ENCODE data around the gene DUSP15.

DUSP15 gene

GRCh38 chr20:31840906-31841816 lies 29.2 kb downstream of the DUSP15 start:
- no peak overlapping the region for H3K4me3 ChIP-seq (ENCODE audit: low read depth, low read length)
- TF ChIP-seq MYC (IDR thresholded peaks at IDR 0.05; ENCODE audit: low read depth, low read length) (no peak), CTCF (IDR thresholded peaks at IDR 0.05; ENCODE audit: low read depth, low read length) (no peak), POLR2A (IDR thresholded peaks at IDR 0.05; ENCODE audit: extremely low read depth, insufficient read length) (no peak), MAX (IDR thresholded peaks at IDR 0.05; ENCODE audit: low read depth, low read length) (no peak)
- no peak for DNase-seq (ENCODE audit: low read depth)

DNA sequence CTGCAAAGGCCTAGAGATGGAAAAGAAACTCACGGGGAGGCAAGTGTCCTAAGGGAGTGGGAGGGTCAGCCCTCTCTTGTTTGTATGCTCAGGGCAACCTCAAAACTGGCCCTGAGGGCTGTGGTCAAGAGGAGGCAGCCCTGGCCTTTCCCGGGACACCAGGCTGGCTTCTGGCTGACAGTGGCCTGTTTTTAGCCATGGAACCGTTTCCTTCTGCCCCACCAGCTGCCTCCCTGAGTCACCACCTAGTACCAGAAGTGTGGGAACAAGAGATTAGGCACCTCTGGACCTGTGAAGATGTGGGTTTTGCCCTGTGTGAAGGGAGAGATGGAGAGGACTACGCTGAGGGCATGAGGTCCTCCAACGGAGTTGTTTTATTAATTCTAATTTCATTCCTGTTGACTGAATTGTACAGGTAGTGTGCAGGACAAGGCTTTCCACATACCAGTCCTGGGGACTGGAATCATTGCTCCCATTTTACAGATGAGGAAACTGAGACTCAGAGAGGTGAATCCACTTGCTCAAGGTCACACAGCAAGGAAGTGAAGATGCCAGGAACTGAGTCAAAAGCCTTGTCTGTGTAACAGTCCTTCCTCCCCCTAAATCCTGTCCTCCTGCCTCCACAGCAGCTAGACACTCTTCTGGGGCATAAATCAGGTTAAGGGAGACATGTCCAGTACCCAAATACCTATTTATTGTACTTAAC lies 30.4 kb downstream of the DUSP15 start:
- DNase-seq (ENCODE audit: low read depth): no peak
- no peak overlapping the region for H3K4me3 ChIP-seq (ENCODE audit: low read depth, low read length)
- TF ChIP-seq POLR2A (IDR thresholded peaks at IDR 0.05; ENCODE audit: extremely low read depth, insufficient read length) (no peak), MYC (IDR thresholded peaks at IDR 0.05; ENCODE audit: low read depth, low read length) (no peak), CTCF (IDR thresholded peaks at IDR 0.05; ENCODE audit: low read depth, low read length) (no peak), MAX (IDR thresholded peaks at IDR 0.05; ENCODE audit: low read depth, low read length) (no peak)

- TF ChIP-seq MAX (IDR thresholded peaks at IDR 0.05; ENCODE audit: low read depth, low read length) (no peak), POLR2A (IDR thresholded peaks at IDR 0.05; ENCODE audit: extremely low read depth, insufficient read length) (no peak), MYC (IDR thresholded peaks at IDR 0.05; ENCODE audit: low read depth, low read length) (no peak), CTCF (IDR thresholded peaks at IDR 0.05; ENCODE audit: low read depth, low read length) (no peak)
- DNase-seq (ENCODE audit: low read depth): peak; percentile 74
- no peak overlapping the region for H3K4me3 ChIP-seq (ENCODE audit: low read depth, low read length)
Observed at GRCh38 chr20:31838646-31839292, 31.6 kb downstream of the DUSP15 start.

- no peak overlapping the region for H3K4me3 ChIP-seq (ENCODE audit: low read depth, low read length)
- peak; percentile 83 for DNase-seq (ENCODE audit: low read depth)
- TF ChIP-seq CTCF (IDR thresholded peaks at IDR 0.05; ENCODE audit: low read depth, low read length) (no peak), MAX (IDR thresholded peaks at IDR 0.05; ENCODE audit: low read depth, low read length) (no peak), MYC (IDR thresholded peaks at IDR 0.05; ENCODE audit: low read depth, low read length) (no peak), POLR2A (IDR thresholded peaks at IDR 0.05; ENCODE audit: extremely low read depth, insufficient read length) (no peak)
Observed at GRCh38 chr20:31837896-31838397, 32.4 kb downstream of the DUSP15 start.

GRCh38 chr20:31836853-31837608 lies 33.3 kb downstream of the DUSP15 start:
- TF ChIP-seq MYC (IDR thresholded peaks at IDR 0.05; ENCODE audit: low read depth, low read length) (no peak), POLR2A (IDR thresholded peaks at IDR 0.05; ENCODE audit: extremely low read depth, insufficient read length) (no peak), CTCF (IDR thresholded peaks at IDR 0.05; ENCODE audit: low read depth, low read length) (no peak), MAX (IDR thresholded peaks at IDR 0.05; ENCODE audit: low read depth, low read length) (no peak)
- no peak overlapping the region for H3K4me3 ChIP-seq (ENCODE audit: low read depth, low read length)
- DNase-seq (ENCODE audit: low read depth): peak; percentile 48

All from NB4 (cell line).